GM21825 (cell line): ENCODE results near the gene NTNG1.
A peak's percentile ranks its signal among the peaks of the same experiment; 100 is the strongest.

Experiments
- ATAC-seq: cut with Tn5 transposase; IDR thresholded peaks from one replicate; pipeline ENCODE4 v1.9.1; 2021; ENCODE audit warnings: mild to moderate bottlenecking, moderate library complexity; ENCODE audit not compliant: unreplicated experiment

NTNG1 gene

GRCh38 chr1:107487506-107487905, 346.7 kb downstream of the NTNG1 start:
- no peak for ATAC-seq

DNA sequence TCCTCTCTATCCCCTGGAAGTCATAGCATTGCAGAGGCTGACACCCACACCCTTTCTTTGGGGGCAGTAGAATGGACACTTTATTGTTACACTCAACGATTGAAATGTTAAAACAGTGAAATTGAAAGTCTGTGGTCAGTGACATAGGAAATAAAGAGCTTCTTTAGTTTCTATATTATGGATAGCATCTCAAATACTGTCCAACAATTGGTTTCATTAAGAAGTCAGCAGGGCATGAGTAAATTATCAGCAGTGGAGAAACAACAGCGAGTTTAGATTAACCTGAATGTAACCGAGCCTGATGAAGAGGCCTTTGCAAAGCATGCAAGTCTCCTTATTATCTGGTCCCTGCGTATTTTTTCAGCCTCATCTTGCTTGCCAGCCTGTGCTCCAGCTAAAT, 350.7 kb downstream of the NTNG1 start:
- no peak for ATAC-seq

GRCh38 chr1:107493111-107493716, 352.4 kb downstream of the NTNG1 start:
- no peak for ATAC-seq

DNA sequence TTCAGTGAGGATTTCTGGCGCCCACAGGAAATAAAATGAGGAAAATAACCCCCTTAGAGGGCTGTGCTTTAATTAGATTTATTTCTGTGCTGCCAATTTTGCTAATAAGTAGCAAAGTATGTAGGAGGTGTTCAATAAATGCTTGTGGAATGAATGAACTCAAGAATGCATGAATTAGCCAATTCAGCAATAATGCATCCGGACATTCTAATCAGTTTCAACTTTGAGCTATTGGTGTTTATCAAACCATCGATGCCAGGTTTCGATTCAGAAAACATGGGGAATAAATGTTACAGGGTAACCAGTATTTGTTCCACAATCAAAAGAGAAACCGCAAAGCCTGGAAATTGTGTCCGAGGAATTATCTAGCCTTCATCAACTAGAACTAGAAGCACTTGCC, 353.2 kb downstream of the NTNG1 start:
- ATAC-seq, result no peak

DNA sequence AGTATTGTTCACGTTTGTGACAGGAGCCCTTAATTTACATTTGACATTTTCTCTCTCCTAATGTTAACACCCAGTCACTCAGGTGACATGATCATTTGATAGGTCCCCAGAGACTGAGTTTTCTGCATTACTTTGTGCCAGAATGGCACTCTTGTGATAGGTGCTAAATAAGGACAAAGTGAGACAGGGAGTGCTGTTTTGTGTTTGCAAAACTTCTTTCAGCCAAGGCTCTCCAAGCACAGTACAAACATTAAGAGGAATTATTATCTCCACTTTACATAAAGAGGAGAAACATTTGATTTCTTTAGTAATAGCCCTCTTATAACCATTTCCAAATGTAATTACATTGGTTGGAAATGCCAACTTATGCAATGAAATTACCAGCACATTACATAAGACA, 355.2 kb downstream of the NTNG1 start:
- no peak for ATAC-seq

DNA sequence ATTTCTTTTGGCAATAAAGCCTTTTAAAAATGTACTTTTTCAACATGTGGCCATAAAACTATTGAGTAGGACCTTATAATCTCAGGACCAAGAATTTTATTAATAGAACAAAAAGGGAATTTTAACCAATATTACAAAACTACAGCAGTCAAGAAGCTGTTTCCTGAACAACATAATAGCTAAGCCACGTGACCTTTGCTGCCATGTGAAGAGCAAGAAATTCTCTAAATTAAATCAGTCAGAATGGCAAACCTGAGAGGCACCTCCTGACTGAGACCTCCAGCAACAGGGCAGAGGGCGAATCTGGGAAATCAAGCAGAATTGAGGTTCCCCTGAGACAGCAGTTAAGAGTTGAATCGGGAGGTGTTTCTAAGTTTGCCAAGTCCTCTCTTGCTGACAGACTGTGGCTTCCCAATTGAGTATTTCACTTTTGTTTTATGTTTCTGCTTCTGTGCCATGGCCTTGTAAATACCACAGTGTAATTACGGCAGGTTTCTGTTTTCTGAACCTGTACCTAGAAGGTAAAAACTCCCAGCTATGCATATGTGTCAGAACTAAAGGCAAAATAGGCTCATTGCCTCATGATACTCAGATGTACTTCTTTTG, 358.4 kb downstream of the NTNG1 start:
- peak; percentile 97 for ATAC-seq

- ATAC-seq, result no peak
Measured at GRCh38 chr1:107501081-107501605, 360.3 kb downstream of the NTNG1 start.

DNA sequence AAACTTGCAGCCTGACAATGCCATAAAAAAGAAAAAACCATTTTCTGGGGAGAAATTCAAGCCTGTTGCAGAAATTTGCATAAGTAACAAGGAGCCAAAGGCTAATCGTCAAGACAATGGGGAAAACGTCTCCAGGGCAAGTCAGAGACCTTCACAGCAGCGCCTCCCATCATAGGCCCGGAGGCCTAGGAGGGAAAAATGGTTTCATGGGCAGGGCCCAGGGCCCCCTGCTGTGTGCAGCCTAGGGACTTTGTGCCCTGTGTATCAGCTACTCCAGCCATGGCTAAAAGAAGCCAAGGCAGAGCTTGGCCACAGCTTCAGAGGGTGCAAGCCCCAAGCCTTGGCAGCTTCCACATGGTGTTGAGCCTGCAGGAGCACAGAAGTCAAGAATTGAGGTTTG, 369.5 kb downstream of the NTNG1 start:
- no peak for ATAC-seq

DNA sequence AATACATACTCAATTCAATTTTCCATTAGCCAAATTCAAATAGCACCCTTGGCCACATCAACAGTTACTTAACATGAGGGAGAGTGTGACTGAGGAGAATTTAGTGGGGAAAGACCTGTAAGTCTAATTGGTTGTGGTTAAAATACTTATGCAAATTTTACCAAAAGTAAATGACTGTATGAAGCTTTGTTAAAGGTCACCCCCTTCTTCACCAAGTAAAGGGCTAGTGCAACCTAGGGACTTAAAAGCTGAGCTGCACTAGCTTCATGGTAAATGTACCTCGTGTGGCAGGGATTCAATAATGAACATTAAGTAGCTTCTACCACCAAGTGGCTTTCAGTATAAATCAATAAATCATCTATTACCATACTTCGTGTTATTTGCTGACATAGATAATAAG, 372.0 kb downstream of the NTNG1 start:
- no peak for ATAC-seq

GRCh38 chr1:107514841-107515240, 374.0 kb downstream of the NTNG1 start:
- ATAC-seq, result no peak

DNA sequence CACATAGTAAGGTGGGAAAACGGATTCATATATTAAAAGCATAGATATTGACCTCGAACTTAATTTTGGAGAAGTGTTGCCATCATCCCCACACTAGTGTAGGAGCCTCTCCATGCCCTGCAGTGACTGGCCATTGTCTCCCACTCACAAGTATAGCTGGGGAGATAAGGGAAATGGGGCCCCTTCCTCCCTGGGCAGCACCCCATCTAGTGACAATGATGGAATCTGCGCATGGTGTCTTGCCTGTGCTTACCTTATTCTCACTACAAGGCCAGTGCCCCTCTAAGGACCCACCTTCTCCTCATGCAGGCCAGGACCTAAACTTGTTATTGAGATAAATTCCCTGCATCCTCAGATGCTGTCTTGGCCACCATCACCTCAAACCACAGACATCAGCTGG, 374.9 kb downstream of the NTNG1 start:
- ATAC-seq, result no peak

GRCh38 chr1:107523061-107523460, 382.2 kb downstream of the NTNG1 start:
- no peak for ATAC-seq

- no peak for ATAC-seq
Measured at GRCh38 chr1:107523736-107524135, 382.9 kb downstream of the NTNG1 start.

DNA sequence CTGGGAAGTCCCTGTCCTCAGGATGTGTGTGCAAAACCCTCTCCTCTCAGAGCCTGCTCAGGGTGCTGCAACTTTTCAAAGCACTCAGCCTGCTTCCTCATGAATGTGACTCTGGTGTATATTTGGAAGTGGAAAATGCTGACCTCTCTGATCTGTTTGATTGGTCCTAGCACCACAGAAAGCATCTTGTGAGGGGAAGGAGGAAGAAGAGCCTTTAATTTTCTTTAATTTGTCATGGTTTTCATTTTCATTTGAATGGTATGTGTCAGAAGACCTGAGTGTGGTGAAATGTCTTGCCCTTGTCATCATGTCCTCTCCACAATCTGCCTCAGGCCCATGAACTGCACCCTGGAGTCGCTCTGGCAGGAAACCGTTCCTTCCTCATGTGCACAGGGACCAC, 383.5 kb downstream of the NTNG1 start:
- no peak for ATAC-seq

DNA sequence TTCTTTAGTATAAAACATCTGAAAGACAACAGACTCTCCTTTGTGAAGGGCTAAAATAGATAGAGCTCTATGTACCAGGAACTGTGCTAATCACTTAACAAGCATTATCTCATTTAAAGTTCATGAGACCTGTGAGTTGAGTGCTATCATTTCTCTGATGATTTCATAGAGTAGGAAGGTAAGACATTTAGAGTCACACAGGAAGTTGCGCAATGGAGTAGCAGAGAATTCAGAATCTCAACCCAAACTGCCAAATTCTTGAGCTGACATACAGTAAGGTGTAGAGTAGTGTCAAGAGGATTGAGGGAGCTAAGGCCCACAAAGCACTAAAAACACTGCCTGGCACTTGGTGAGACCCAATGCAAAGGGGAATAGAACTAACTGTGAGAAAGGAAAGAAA, 384.3 kb downstream of the NTNG1 start:
- ATAC-seq, result no peak

DNA sequence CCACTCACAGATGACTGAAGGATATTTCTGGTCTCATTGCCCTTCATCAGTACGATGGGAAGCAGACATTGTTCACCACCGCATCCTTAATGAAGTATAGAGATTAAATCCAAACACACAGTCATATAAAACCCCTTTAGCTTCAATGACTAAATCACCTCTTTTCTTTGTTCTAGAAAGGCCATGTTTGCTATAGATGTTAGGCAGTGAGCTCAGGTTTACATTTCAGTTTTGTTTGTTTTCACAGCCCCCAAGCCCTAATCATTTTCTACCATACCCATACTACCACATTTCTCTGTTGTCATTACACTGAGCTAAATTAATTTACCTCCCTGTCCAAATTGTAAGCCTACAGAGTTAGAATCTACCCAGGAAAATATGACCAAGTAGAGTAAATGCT, 385.1 kb downstream of the NTNG1 start:
- ATAC-seq, result no peak

DNA sequence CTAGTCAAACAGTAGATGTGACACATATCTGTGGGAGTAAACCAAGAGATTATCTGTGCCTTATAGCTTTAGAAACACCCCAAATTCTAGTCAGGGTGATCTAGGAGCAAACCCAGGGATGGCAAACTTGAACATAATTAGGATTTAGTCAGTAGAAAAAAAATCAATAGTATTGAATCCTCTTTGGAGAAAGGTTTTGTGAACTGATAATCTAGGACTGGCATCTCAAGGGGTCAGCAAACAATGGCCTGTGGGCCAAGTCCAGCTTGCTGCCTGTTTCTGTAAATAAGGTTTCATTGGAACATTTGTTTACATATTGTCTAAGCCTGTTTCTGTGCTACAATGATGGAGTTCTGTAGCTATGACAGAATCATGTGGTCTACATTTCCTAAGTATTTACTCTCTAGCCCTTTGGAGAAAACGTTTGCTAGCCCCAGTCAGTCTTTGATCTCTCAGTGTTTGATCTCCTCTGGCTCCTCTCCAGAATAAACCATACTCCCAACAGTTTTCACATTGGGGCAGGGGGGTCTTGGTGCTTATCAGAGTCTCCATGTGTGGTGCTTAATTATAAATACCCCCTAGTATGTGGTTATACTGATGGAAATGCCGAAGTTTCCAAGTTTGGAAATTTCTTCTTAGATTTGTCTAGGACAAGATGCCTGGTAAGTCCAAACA, 385.8 kb downstream of the NTNG1 start:
- no peak for ATAC-seq

- peak; percentile 96 for ATAC-seq
Measured at GRCh38 chr1:107529511-107530149, 388.8 kb downstream of the NTNG1 start.

DNA sequence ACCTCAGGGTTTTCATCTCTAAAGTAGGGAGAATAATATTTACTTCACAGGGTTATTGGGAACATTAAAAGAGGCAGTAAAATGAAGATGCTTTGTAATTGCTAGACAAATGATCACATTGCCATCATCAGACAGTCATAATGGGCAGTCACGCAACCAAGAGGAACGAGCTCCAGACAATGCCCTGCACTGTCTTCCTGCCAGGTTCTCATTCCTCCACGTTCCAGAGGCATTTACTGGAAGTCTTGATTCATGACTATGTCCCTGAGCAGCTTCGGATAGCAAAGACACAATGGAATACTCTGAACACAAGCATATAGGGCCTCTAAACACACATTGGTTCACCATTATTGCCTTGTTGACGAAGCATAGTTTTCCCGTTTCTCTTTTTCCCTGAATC, 389.7 kb downstream of the NTNG1 start:
- no peak for ATAC-seq

DNA sequence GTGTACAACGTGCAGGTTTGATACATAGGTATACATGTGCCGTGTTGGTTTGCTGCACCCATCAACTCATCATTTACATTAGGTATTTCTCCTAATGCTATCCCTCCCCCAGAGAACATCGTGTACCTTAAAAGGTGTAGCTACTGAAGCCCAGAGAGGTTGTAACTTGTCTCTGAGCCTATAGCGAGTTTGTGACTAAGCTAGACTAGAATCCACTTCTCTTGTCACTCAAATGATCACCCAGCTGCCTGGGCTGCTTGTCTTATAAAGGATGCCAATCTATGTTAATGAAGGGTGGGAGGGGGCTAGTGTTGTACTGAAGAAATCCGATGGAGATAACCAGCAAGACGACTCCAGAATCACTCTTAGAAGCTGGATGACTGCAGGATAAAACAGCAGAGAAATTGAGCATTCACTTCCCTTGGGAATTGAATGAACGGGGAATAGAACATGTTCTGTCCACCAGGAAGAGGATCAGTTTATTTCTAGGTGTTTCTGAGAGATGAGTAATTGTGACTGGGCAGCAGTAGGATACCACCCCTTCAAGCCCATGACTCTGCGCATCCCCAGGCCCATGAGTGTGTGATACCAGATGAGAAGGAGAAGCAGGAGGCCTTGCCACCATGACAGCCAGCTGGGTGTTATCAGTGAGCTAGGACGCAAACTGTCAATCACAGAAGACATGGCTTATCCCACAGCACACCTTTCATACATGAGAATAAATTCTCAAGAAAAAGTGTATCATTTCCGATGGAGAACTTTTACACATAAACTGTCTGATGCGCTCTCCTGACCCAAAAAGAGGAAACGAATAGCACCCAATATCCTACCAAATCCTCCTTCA, 390.4 kb downstream of the NTNG1 start:
- ATAC-seq, result no peak

GRCh38 chr1:107532318-107532717, 391.5 kb downstream of the NTNG1 start:
- no peak for ATAC-seq
